ENCODE data around the gene ANKRD28. TPM values are rescaled to one million over a fixed set of nuclear protein-coding genes. Genes with fewer than 3 reads are reported as not detected.

The ANKRD28 gene
- total RNA-seq, 1 donor from 2014 or later, result 63.7 TPM

DNA sequence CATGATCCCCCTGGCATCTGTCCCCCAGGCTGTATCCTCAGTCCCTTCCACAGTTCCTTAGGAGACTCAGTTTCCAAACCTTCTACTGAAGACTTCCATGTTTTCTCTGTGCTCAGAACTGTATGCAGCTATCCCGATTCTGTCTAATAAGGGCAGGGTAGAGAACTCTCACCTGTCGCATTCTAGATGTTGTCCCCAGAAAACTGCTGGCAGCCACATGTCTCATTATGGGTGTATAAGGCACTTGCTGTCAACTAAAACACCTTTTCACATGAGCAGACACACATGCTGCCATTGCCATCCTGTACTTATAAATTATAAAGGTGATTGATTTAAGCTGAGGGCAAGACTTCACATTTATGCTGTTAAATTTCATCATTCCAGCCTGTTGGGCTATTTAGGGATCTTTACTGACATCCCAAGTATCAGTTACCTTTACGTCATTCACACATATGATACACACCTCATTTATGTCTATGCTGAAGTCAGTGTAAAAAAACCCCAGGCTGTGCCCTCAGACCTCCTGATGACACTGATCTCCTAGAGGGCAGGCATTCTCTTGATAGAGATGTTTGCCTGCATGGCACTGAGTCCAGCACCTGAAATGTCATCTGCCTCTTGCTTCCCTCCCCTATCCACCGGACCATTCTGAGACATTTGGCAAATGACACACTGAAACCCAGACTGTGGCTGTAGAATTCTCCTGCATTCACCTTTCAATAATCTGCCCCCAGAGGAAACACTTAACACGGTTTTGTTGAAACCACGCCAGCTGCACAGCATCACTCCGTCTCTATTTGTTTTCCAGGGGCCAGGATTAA, 160.4 kb downstream of the ANKRD28 start:
- no peak overlapping the region for H3K4me3 Mint-ChIP-seq (ENCODE audit: low read depth)
- TF ChIP-seq, protein P1, sequence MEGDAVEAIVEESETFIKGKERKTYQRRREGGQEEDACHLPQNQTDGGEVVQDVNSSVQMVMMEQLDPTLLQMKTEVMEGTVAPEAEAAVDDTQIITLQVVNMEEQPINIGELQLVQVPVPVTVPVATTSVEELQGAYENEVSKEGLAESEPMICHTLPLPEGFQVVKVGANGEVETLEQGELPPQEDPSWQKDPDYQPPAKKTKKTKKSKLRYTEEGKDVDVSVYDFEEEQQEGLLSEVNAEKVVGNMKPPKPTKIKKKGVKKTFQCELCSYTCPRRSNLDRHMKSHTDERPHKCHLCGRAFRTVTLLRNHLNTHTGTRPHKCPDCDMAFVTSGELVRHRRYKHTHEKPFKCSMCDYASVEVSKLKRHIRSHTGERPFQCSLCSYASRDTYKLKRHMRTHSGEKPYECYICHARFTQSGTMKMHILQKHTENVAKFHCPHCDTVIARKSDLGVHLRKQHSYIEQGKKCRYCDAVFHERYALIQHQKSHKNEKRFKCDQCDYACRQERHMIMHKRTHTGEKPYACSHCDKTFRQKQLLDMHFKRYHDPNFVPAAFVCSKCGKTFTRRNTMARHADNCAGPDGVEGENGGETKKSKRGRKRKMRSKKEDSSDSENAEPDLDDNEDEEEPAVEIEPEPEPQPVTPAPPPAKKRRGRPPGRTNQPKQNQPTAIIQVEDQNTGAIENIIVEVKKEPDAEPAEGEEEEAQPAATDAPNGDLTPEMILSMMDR (IDR thresholded peaks at IDR 0.05; ENCODE audit: unreplicated experiment), result no peak
- H3K27me3 Mint-ChIP-seq, result no peaks in the 10 kb centered on the region
- peaks cover 21% of the 10 kb centered on the region for H3K4me1 Mint-ChIP-seq (ENCODE audit: low read depth)
- peaks cover 13% of the 10 kb centered on the region for H3K36me3 Mint-ChIP-seq (ENCODE audit: insufficient read depth)
- no peaks in the 10 kb centered on the region for H3K9me3 Mint-ChIP-seq (ENCODE audit: low read depth)
- DNase-seq (ENCODE audit: low spot score, unreplicated experiment), result no peak
- no peak overlapping the region for H3K27ac Mint-ChIP-seq

DNA sequence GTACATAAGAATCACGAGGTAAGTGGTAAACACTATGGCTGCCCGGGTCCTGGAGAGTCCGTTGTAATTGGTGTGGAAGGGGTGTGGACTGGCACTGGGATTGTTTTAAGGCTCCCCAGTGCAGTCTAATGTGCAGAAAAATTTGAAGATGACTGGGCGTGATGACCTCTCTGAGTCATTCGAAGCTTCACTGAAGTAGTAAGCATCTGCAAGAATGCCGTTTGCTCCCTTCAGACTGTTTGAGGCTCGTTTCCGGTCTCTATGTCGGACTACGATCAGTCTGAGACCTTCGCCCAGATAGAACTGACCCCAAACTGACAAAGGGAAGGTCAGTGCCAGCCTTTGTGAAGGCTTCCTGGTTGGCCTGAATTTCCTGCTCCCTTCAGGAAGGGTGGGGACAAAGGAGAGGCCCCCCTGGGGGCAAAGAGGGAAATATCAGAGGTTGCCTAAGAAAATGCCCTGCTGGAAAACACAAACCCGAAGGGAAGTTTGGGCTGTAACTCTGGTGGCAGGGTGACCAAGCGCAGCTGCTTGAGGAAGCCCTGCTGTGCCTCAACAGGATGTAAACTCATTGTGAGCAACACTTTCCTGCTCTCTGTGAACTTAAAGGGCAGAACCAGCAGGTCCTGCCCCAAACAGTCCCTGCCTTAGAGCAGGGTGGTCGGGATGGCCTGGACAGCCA, 161.6 kb downstream of the ANKRD28 start:
- H3K27me3 Mint-ChIP-seq, result no peaks in the 10 kb centered on the region
- no peaks in the 10 kb centered on the region for H3K9me3 Mint-ChIP-seq (ENCODE audit: low read depth)
- TF ChIP-seq, protein P1 (IDR thresholded peaks at IDR 0.05; ENCODE audit: unreplicated experiment), result no peak
- H3K4me3 Mint-ChIP-seq (ENCODE audit: low read depth), result no peak overlapping the region
- no peak for DNase-seq (ENCODE audit: low spot score, unreplicated experiment)
- H3K36me3 Mint-ChIP-seq (ENCODE audit: insufficient read depth), result peaks cover 5% of the 10 kb centered on the region
- H3K4me1 Mint-ChIP-seq (ENCODE audit: low read depth), result peaks cover 21% of the 10 kb centered on the region
- H3K27ac Mint-ChIP-seq, result peak overlapping the region; percentile 87

DNA sequence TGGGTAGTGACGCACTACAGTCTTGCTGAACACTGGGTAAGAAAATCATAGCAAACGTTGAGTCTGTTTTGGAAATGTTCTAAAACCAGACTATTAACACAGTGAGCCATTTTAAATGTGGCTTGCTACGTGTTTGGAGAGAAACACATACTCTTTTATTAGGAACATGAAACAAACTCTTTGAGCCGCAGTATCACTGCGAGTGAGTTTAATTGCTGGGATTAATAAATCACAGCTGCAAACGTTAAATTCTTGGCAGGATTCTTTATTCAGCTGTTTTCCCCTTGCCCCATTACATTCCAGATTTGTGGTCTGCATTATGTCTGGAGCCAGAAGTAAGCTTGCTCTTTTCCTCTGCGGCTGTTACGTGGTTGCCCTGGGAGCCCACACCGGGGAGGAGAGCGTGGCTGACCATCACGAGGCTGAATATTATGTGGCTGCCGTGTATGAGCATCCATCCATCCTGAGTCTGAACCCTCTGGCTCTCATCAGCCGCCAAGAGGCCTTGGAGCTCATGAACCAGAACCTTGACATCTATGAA, 162.6 kb downstream of the ANKRD28 start:
- Mint-ChIP-seq H3K9me3 (ENCODE audit: low read depth) (no peaks in the 10 kb centered on the region), H3K4me1 (ENCODE audit: low read depth) (peaks cover 26% of the 10 kb centered on the region), H3K36me3 (ENCODE audit: insufficient read depth) (peaks cover 5% of the 10 kb centered on the region), H3K27ac (no peak overlapping the region), H3K27me3 (no peaks in the 10 kb centered on the region), H3K4me3 (ENCODE audit: low read depth) (no peak overlapping the region)
- DNase-seq (ENCODE audit: low spot score, unreplicated experiment), result no peak
- TF ChIP-seq, protein P1 (IDR thresholded peaks at IDR 0.05; ENCODE audit: unreplicated experiment), result no peak

DNA sequence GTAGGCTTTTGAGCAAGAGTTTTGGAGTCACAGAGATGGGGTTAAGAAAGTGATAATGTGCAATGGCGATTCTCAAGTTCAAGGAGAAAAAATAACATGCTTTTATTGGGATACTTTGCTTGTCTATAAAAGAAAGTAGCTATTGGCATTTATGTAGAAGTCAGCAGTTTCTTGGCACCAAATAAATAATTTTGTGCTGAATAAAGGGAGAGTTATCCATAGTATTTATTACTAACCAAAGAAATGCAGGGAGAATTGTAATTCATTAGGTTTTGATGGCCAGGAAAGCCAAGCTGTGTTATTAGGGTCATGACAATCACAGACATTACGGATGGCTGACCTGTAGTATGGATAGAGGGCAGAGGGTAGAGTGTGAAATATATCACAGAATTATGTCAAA, 163.1 kb downstream of the ANKRD28 start:
- H3K27ac Mint-ChIP-seq, result no peak overlapping the region

More for the DNA sequence above, 163.1 kb downstream of the ANKRD28 start:
- no peak for DNase-seq (ENCODE audit: low spot score, unreplicated experiment)
- Mint-ChIP-seq H3K4me1 (ENCODE audit: low read depth) (peaks cover 26% of the 10 kb centered on the region), H3K36me3 (ENCODE audit: insufficient read depth) (peaks cover 5% of the 10 kb centered on the region), H3K27me3 (no peaks in the 10 kb centered on the region), H3K9me3 (ENCODE audit: low read depth) (no peaks in the 10 kb centered on the region), H3K4me3 (ENCODE audit: low read depth) (no peak overlapping the region)
- TF ChIP-seq, protein P1 (IDR thresholded peaks at IDR 0.05; ENCODE audit: unreplicated experiment), result no peak
